Stomach (tissue), 9 donors: Measurements from ENCODE around the gene SERINC5. TPM values are rescaled to one million over a fixed set of nuclear protein-coding genes. Genes with fewer than 3 reads are reported as not detected.

Experiments used
- DNase-seq, 2 donors: peaks; one replicate each; pipeline versions ENCODE4 v3.0.0 to v3.0.0-alpha.2; 2013 to 2019
- H3K27ac ChIP-seq, 5 donors: fragments of 200-600 bp in 4 of 5; sonication (generic) in 4 of 5; one replicate each; pipeline ENCODE4 v1.5.1; 2013 to 2019; ENCODE audit warnings: mild to moderate bottlenecking in 1 of 5, moderate library complexity in 1 of 5
- H3K27me3 ChIP-seq, 3 donors: fragments of 200-600 bp; sonication (generic); one replicate each; pipeline ENCODE4 v1.5.1; 2017 to 2019; ENCODE audit warnings: mixed run types in 1 of 3
- H3K36me3 ChIP-seq, 4 donors: fragments of 200-600 bp; sonication (generic); 1 replicate in 3 of 4; 2 replicates in 1 of 4; pipeline ENCODE4 v1.5.1; 2016 to 2019
- H3K4me1 ChIP-seq, 4 donors: fragments of 200-600 bp; sonication (generic); one replicate each; pipeline ENCODE4 v1.5.1; 2016 to 2019
- H3K4me3 ChIP-seq, 4 donors: fragments of 200-600 bp; sonication (generic) in 3 of 4; one replicate each; pipeline ENCODE4 v1.5.1; 2016 to 2019; ENCODE audit warnings: mild to moderate bottlenecking in 1 of 4
- H3K9me3 ChIP-seq, 4 donors: fragments of 200-600 bp; sonication (generic); one replicate each; pipeline ENCODE4 v1.5.1; 2016 to 2019
- CTCF ChIP-seq, 7 experiments: fragments of 450-650 bp in 4 of 7; fragments of 200-600 bp in 3 of 7; sonication (generic) in 3 of 7; IDR thresholded peaks; one replicate each; pipeline ENCODE4 v1.5.1; 2016 to 2019; ENCODE audit warnings: antibody characterized with exemption in 7 of 7, control low read depth in 2 of 7, mild to moderate bottlenecking in 1 of 7
- EP300 ChIP-seq: sonication (generic); formaldehyde crosslinking; IDR thresholded peaks from one replicate; pipeline ENCODE4 v1.6.1; 2017; ENCODE audit warnings: antibody characterized with exemption
- POLR2A ChIP-seq, 4 donors: fragments of 450-650 bp; IDR thresholded peaks; one replicate each; pipeline ENCODE4 v1.6.1; 2016; ENCODE audit warnings: antibody characterized with exemption in 4 of 4, control low read depth in 2 of 4, mild to moderate bottlenecking in 1 of 4, moderate library complexity in 1 of 4
- POLR2AphosphoS5 ChIP-seq, 3 donors: sonication (generic); formaldehyde crosslinking; IDR thresholded peaks; one replicate each; pipeline ENCODE4 v1.6.1; 2016; ENCODE audit warnings: antibody characterized with exemption in 3 of 3
- WGBS, 5 donors: extraction: QIAGEN DNeasy Blood & Tissue Kit in 3 of 5; methylation state at CpG; one replicate each; pipeline versions ENCODE4 v1.1.5 to v1.1.7; 2013 to 2018; 5-methylcytosine and 5-hydroxymethylcytosine counted together
- intact Hi-C: fragments of 100-400 bp; cut with DNase I; formaldehyde crosslinking; loops from one replicate; pipeline ENCODE4 v1.15.1; 2023; ENCODE audit warnings: low total_unique reads
- polyA plus RNA-seq, 3 donors: library from polyadenylated mRNA; stranded (reverse); fragments of 200-250 nt; gene quantifications; one replicate each; pipeline ENCODE4 v1.2.3, GENCODE V29; 2013
- total RNA-seq, 5 donors: library from RNA; depleted of rRNA; stranded (reverse); fragments of >200 nt; gene quantifications; one replicate each; pipeline versions ENCODE4 v1.1.0 to v1.2.3, GENCODE V29; 2014 to 2016
- donor health status: healthy with polysubstance abuse.
- donor health status: Bipolar disorder and iron deficiency.
- donor health status: healthy.

The SERINC5 gene
- total and polyA plus RNA-seq, 8 donors = 2.4 to 71.4 (median 18.7) TPM

GRCh38 chr5:80068775-80069174 is 187.1 kb downstream of the SERINC5 start:
- DNase-seq = no peak
- TF ChIP-seq POLR2A (IDR thresholded peaks at IDR 0.05) = no peak
- TF ChIP-seq CTCF (IDR thresholded peaks at IDR 0.05) = no peak
- TF ChIP-seq EP300 = no peak
- no peak for TF ChIP-seq POLR2AphosphoS5 (IDR thresholded peaks at IDR 0.05)
- peaks cover 0 to 4% (median 0%) of the 10 kb centered on the region in 4 donors for H3K4me1 ChIP-seq
- intact Hi-C loops = no loop called here
- no peak overlapping the region for H3K27ac ChIP-seq
- H3K27me3 ChIP-seq = no peaks in the 10 kb centered on the region
- no peaks in the 10 kb centered on the region for H3K9me3 ChIP-seq
- WGBS, 5 donors = 83 to 87% (median 84%) methylated on average over 4 of the region's 4 CpGs
- H3K4me3 ChIP-seq = no peak overlapping the region
- no peaks in the 10 kb centered on the region for H3K36me3 ChIP-seq

GRCh38 chr5:80068246-80068636 is 187.6 kb downstream of the SERINC5 start:
- H3K4me3 ChIP-seq = no peak overlapping the region
- intact Hi-C loops = no loop called here

GRCh38 chr5:80067531-80068245 is 188.2 kb downstream of the SERINC5 start:
- intact Hi-C loops = no loop called here
- Histone ChIP-seq H3K4me1 (peaks cover 0 to 4% (median 0%) of the 10 kb centered on the region in 4 donors), H3K27ac (no peak overlapping the region), H3K4me3 (no peak overlapping the region), H3K27me3 (no peaks in the 10 kb centered on the region), H3K9me3 (no peaks in the 10 kb centered on the region), H3K36me3 (no peaks in the 10 kb centered on the region)
- WGBS, 5 donors = 87 to 92% (median 90%) methylated on average over 8 of the region's 8 CpGs
- no peak for TF ChIP-seq EP300
- TF ChIP-seq POLR2AphosphoS5 (IDR thresholded peaks at IDR 0.05) = no peak
- TF ChIP-seq POLR2A (IDR thresholded peaks at IDR 0.05) = no peak
- no peak for TF ChIP-seq CTCF (IDR thresholded peaks at IDR 0.05)
- no peak for DNase-seq

More at GRCh38 chr5:80068246-80068636, 187.6 kb downstream of the SERINC5 start:
- no peak for TF ChIP-seq POLR2AphosphoS5 (IDR thresholded peaks at IDR 0.05)
- TF ChIP-seq CTCF (IDR thresholded peaks at IDR 0.05) = no peak
- TF ChIP-seq EP300 = no peak
- no peak for TF ChIP-seq POLR2A (IDR thresholded peaks at IDR 0.05)
- Histone ChIP-seq H3K9me3 (no peaks in the 10 kb centered on the region), H3K27me3 (no peaks in the 10 kb centered on the region), H3K27ac (no peak overlapping the region), H3K4me1 (peaks cover 0 to 4% (median 0%) of the 10 kb centered on the region in 4 donors), H3K36me3 (no peaks in the 10 kb centered on the region)
- 93 to 98% (median 94%) methylated on average over 5 of the region's 5 CpGs for WGBS, 5 donors
- DNase-seq = no peak

GRCh38 chr5:80067016-80067415 is 188.8 kb downstream of the SERINC5 start:
- intact Hi-C loops = no loop called here
- H3K4me1 ChIP-seq = peaks cover 0 to 4% (median 0%) of the 10 kb centered on the region in 4 donors
- 78 to 92% (median 87%) methylated on average over 2 of the region's 2 CpGs for WGBS, 5 donors
- no peak overlapping the region for H3K4me3 ChIP-seq
- no peak for TF ChIP-seq POLR2A (IDR thresholded peaks at IDR 0.05)
- no peak for TF ChIP-seq POLR2AphosphoS5 (IDR thresholded peaks at IDR 0.05)
- TF ChIP-seq EP300 = no peak
- TF ChIP-seq CTCF (IDR thresholded peaks at IDR 0.05) = no peak
- DNase-seq = no peak
- H3K9me3 ChIP-seq = no peaks in the 10 kb centered on the region
- no peak overlapping the region for H3K27ac ChIP-seq
- no peaks in the 10 kb centered on the region for H3K27me3 ChIP-seq
- H3K36me3 ChIP-seq = no peaks in the 10 kb centered on the region
